BJ (cell line): ENCODE data around the gene LSS. TPM values are rescaled to one million over a fixed set of nuclear protein-coding genes. Genes with fewer than 3 reads are reported as not detected.

ENCODE experiments used
- CTCF ChIA-PET: fragments of 350-600 bp; formaldehyde crosslinking; extraction: SDS; loops from one replicate; lab custom pipeline; 2021; ENCODE audit warnings: antibody characterized with exemption, inconsistent platforms; lab: Yijun Ruan, JAX
- POLR2A ChIA-PET: fragments of 300-600 bp; sonication (Branson Sonifier 250); formaldehyde crosslinking; extraction: SDS; loops from one replicate; lab custom pipeline; 2021; ENCODE audit warnings: antibody characterized with exemption; lab: Charles Lee
- DNase-seq: peaks from one replicate; pipeline ENCODE4 v3.0.0-alpha.2; 2011; ENCODE audit warnings: low read depth
- H3K27me3 ChIP-seq: 2 replicates; pipeline ENCODE4 v1.6.0; 2011; ENCODE audit warnings: low read length; ENCODE audit not compliant: control insufficient read depth, insufficient read depth
- H3K36me3 ChIP-seq: 2 replicates; pipeline ENCODE4 v1.5.1; 2011; ENCODE audit warnings: low read length; ENCODE audit not compliant: control insufficient read depth, insufficient read depth
- H3K4me3 ChIP-seq: 2 replicates; pipeline ENCODE4 v1.5.1; 2011; ENCODE audit warnings: low read depth, mild to moderate bottlenecking, control low read depth, low read length
- CTCF ChIP-seq: IDR thresholded peaks from 2 replicates; pipeline ENCODE4 v1.5.1; 2011; ENCODE audit warnings: low read depth, mild to moderate bottlenecking, control low read depth, inconsistent platforms, low read length, moderate library complexity; ENCODE audit not compliant: insufficient read depth
- polyA plus RNA-seq: library from polyadenylated mRNA; depleted of rRNA; stranded (reverse); fragments of >200 nt; gene quantifications from 2 replicates; pipeline ENCODE4 v1.2.3, GENCODE V29; 2011; rRNA removed

LSS gene
- polyA plus RNA-seq, 1 experiment = 59.9 TPM

- no peaks in the 10 kb centered on the region for H3K36me3 ChIP-seq
- ChIA-PET CTCF (no interaction called here), POLR2A (no interaction called here)
- H3K27me3 ChIP-seq = peaks cover 4% of the 10 kb centered on the region
- no peak overlapping the region for H3K4me3 ChIP-seq
- DNase-seq = no peak
- no peak for TF ChIP-seq CTCF
Measured at GRCh38 chr21:46139686-46140085, 88.9 kb downstream of the LSS start.

DNA sequence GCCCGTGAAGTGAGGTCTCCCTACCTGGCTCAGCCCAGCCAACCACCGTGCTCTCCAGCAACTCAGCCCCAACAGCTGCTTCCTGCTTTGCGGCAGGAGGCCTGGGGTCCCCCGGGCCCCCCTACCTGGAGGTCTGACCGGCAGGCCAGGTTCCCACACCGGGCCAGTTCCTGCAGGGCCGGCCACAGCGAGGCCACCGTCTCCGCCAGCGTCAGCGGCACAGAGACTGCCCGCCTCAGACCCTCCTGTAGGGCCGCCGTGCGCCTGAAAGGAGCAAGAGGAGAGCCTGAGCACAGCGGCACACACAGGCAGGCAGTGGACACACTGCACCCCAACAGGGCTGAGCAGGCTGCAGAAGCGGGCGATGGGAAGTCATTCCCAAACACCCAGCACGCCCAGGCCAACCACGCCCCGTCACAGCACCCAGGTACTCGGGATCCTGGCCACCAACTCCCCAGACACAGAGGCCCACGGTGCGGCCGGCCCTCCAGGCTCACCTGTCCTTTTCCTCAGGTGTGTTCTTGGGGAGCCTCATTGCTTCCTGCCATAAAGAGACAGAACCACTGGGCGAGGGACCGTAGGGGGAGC, 90.1 kb downstream of the LSS start:
- CTCF ChIA-PET = no interaction called here
- POLR2A ChIA-PET = no interaction called here
- no peak for TF ChIP-seq CTCF
- no peak for DNase-seq
- peaks cover 4% of the 10 kb centered on the region for H3K27me3 ChIP-seq
- H3K36me3 ChIP-seq = no peaks in the 10 kb centered on the region
- no peak overlapping the region for H3K4me3 ChIP-seq

Other genes with a start within 250 kb of the LSS start
- 220 and 672 TPM in 2 replicates for gene COL6A1, start 247.0 kb downstream of the LSS start, polyA plus RNA-seq
- gene COL6A2, start 130.7 kb downstream of the LSS start, polyA plus RNA-seq = 412 and 665 TPM in 2 replicates
- gene FTCD, start 73.2 kb downstream of the LSS start, polyA plus RNA-seq = 0.05 and 0.06 TPM in 2 replicates
- 5.6 and 8.4 TPM in 2 replicates for gene SPATC1L, start 44.3 kb downstream of the LSS start, polyA plus RNA-seq
- 31.5 and 31.6 TPM in 2 replicates for gene MCM3AP, start 56.8 kb upstream of the LSS start, polyA plus RNA-seq
- gene YBEY, start 57.6 kb upstream of the LSS start, polyA plus RNA-seq = 15.8 and 22.7 TPM in 2 replicates
- 2.5 and 4.1 TPM in 2 replicates for gene C21orf58, start 95.1 kb upstream of the LSS start, polyA plus RNA-seq
- gene PCNT, start 95.4 kb upstream of the LSS start, polyA plus RNA-seq = 8.2 and 11.0 TPM in 2 replicates
- gene DIP2A, start 230.1 kb upstream of the LSS start, polyA plus RNA-seq = 13.2 and 18.7 TPM in 2 replicates